ENCODE data around the gene SEPHS1.

SEPHS1 gene

DNA sequence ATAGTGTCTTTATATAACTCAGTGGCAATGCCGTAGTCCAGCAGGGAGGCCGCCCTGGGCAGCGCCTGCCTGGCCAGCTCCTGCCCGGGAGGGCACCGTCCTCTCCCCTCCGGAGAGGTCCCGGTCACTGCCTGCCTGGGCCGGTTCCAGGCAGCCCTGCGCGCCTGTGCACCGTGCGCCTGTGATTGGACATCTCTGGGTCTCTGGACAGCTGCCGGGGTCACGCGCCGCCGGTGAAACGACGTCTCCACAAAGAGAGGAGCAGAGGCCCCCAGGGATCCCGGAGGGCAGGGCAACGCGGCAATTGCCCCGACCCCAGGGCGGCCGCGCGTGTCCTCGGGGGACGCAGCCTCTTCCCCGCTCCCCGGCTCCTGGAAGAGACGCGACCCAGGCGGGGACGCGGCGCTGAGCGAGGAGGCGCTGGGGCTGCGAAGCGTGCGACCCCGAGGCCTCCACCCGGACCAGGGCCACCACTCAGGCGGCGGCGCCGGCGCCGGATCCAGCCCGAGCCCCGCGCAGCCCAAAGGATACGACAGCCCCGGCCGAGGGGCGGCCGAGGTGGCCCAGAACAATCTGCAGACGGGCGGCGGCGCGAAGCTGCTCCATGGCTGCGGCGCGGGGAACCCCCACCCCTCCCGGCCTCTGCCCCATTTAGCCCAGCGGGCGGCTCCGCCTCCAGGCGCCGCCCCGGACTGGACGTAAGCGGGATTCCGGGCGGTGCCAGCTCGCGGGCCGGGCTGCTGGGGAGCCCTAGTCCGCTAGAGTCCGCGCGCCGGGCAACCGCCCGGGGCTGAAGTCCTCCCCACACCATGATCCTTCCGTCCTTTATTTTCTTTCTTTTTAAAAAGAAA, 48.4 kb downstream of the SEPHS1 start, which contains the start of gene PHYH:
Gene PHYH (minus strand): TSS at position 628 of the 851 bp plus-strand sequence. CDS start 22 bp downstream, at position 606.
- peak; percentile 78 for DNase-seq
- H3K4me3 Mint-ChIP-seq, result peak within 1 kb of the TSS; percentile 81
- TF ChIP-seq, protein P1, sequence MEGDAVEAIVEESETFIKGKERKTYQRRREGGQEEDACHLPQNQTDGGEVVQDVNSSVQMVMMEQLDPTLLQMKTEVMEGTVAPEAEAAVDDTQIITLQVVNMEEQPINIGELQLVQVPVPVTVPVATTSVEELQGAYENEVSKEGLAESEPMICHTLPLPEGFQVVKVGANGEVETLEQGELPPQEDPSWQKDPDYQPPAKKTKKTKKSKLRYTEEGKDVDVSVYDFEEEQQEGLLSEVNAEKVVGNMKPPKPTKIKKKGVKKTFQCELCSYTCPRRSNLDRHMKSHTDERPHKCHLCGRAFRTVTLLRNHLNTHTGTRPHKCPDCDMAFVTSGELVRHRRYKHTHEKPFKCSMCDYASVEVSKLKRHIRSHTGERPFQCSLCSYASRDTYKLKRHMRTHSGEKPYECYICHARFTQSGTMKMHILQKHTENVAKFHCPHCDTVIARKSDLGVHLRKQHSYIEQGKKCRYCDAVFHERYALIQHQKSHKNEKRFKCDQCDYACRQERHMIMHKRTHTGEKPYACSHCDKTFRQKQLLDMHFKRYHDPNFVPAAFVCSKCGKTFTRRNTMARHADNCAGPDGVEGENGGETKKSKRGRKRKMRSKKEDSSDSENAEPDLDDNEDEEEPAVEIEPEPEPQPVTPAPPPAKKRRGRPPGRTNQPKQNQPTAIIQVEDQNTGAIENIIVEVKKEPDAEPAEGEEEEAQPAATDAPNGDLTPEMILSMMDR (IDR thresholded peaks at IDR 0.05), result no peak
- peaks cover 11% of the 10 kb centered on the region for H3K27me3 Mint-ChIP-seq (ENCODE audit: low read depth, poor library complexity)
- no peaks in the 10 kb centered on the region for H3K9me3 Mint-ChIP-seq
- no peaks in the 10 kb centered on the region for H3K36me3 Mint-ChIP-seq (ENCODE audit: low read depth)
- H3K27ac Mint-ChIP-seq, result peak within 1 kb of the TSS; percentile 78
- H3K4me1 Mint-ChIP-seq, result peaks cover 21% of the 10 kb centered on the region

DNA sequence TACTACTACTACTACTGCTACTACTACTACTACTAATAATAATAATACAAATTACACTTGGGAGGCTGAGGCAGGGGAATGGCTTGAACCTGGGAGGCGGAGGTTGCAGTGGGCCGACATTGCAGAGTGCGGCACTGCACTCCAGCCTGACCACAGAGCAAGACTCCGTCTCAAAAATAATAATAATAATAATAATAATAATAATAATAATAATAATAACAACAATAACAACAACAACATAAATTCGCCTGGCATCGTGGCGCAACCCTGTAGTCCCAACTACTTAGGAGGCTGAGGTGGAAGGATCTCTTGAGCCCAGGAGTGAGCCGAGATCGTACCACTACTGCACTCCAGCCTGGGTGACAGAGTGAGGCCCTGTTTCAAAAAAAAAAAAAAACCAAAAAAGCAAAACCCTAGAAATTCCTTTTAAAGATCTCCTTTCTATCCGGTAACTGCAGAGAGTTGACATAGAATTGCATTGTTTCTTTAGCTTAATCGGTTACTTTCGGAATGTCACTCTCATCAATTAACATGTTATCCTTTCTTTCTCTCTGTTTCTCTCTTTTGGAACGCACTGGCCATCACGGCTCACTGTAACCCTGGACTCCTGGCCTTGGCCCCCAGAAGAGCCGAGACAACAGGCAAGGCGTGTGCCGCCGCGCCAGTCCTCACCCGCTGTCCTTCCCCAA, 49.2 kb downstream of the SEPHS1 start:
- H3K36me3 Mint-ChIP-seq (ENCODE audit: low read depth), result no peaks in the 10 kb centered on the region
- H3K9me3 Mint-ChIP-seq, result no peaks in the 10 kb centered on the region
- H3K4me3 Mint-ChIP-seq, result peak overlapping the region; percentile 81
- peaks cover 8% of the 10 kb centered on the region for H3K27me3 Mint-ChIP-seq (ENCODE audit: low read depth, poor library complexity)
- peaks cover 28% of the 10 kb centered on the region for H3K4me1 Mint-ChIP-seq
- DNase-seq, result no peak
- TF ChIP-seq, protein P1 (IDR thresholded peaks at IDR 0.05), result no peak
- peak overlapping the region; percentile 78 for H3K27ac Mint-ChIP-seq

DNA sequence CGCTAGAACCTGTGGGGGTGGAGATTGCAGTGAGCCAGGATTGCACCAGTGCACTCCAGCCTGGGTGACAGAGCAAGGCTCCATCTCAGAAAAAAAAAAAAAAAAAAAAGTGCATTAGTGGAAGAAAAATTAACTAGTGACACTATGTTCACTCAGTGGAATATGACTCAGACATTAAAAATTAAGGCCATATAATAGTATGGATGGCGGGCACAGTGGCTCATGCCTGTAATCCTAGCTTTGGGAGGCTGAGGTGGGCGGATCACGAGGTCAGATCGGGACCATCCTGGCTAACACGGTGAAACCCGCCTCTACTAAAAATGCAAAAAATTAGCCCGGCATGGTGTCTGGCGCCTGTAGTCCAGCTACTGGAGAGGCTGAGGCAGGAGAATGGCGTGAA, 51.6 kb downstream of the SEPHS1 start:
- peaks cover 21% of the 10 kb centered on the region for H3K4me1 Mint-ChIP-seq
- peaks cover 5% of the 10 kb centered on the region for H3K36me3 Mint-ChIP-seq (ENCODE audit: low read depth)
- H3K9me3 Mint-ChIP-seq, result no peaks in the 10 kb centered on the region
- H3K4me3 Mint-ChIP-seq, result no peak overlapping the region
- H3K27me3 Mint-ChIP-seq (ENCODE audit: low read depth, poor library complexity), result peaks cover 16% of the 10 kb centered on the region
- H3K27ac Mint-ChIP-seq, result no peak overlapping the region
- TF ChIP-seq, protein P1 (IDR thresholded peaks at IDR 0.05), result no peak
- no peak for DNase-seq

DNA sequence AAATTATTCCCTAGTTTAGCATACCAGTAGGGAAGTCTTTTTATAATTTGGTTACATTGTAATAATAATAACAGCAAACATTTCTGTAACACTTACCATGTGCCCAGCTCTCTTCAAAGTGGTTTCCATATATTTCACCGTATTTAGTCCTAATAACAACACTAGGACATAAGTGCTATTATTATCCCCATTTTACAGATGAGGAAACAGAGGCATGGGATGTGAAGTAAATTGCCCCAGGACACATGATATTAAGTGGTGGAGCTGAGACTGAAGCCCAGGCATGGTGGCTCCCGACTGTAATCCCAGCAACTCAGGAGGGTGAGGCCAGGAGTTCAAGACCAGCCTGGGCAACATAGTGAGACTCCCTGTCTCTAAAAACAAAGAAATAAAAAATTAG, 53.3 kb downstream of the SEPHS1 start:
- TF ChIP-seq, protein P1 (IDR thresholded peaks at IDR 0.05), result no peak
- H3K4me1 Mint-ChIP-seq, result peaks cover 18% of the 10 kb centered on the region

DNA sequence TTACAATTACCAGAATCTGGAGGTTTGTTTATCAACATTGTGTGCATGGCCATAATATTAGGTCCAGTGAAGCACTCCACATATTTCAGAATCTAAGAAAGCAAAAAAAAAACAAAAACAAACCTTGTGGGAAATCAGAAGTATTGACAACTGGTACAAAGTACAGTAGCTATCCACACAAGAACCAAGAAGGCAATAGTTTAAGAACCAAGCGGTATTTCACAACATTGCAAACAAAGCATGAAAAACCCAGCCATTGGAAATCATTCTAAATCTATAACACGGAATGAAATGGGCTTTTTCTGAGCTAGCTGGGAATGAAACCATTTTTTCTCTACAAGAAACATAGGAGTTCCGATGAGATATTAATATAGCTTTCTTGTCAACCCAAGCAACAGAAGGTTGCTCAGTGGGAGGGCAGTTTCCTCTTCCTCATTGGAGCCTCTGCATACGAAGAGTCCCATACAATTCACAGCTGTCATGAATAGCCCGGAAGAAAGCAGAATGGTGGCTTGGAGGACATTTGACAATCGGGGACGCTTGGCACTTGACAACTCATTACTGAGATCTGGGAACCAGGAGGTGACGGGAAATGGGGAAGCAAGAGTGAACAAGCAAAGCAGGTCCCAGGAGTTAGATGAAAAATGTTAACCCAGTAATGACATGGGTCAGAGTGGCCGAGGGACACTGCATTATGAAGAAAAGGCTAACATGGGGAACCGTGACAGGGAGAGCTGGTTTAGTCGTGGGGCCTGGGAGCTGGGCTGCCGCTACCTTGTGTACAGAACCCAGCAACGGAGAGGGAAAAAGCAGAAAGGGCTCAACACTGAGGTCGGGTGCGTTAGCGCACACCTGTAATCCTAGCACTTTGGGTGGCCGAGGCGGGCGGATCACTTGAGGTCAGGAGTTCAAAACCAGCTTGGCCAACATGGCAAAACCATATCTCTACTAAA, 56.0 kb downstream of the SEPHS1 start:
- Mint-ChIP-seq H3K4me1 (peaks cover 6% of the 10 kb centered on the region), H3K27me3 (ENCODE audit: low read depth, poor library complexity) (peaks cover 8% of the 10 kb centered on the region), H3K36me3 (ENCODE audit: low read depth) (peaks cover 26% of the 10 kb centered on the region), H3K9me3 (no peaks in the 10 kb centered on the region), H3K4me3 (no peak overlapping the region), H3K27ac (peak overlapping the region; percentile 79)
- DNase-seq, result no peak
- TF ChIP-seq, protein P1 (IDR thresholded peaks at IDR 0.05), result no peak

More for the DNA sequence above, 53.3 kb downstream of the SEPHS1 start:
- no peak for DNase-seq
- Mint-ChIP-seq H3K36me3 (ENCODE audit: low read depth) (peaks cover 9% of the 10 kb centered on the region), H3K9me3 (no peaks in the 10 kb centered on the region), H3K4me3 (no peak overlapping the region), H3K27me3 (ENCODE audit: low read depth, poor library complexity) (peaks cover 13% of the 10 kb centered on the region), H3K27ac (no peak overlapping the region)

All from nephron progenitor cell (in vitro differentiated cells).